GM23338 (cell line): ENCODE results near the gene PDGFRB. TPM values are rescaled to one million over a fixed set of nuclear protein-coding genes. Genes with fewer than 3 reads are reported as not detected.

Experiments used
- ATAC-seq: fragments of 200-7000 bp; cut with Tn5 transposase; 3 replicates; pipeline ENCODE4 v1.9.1; 2020
- DNase-seq: peaks from one replicate; pipeline ENCODE4 v3.0.0-alpha.2; 2015; ENCODE audit warnings: low spot score
- H2AFZ ChIP-seq: fragments of 200-600 bp; sonication (generic); 2 replicates; pipeline ENCODE4 v1.8.0; 2016; ENCODE audit warnings: antibody characterized with exemption, mild to moderate bottlenecking, moderate library complexity
- H3F3A ChIP-seq: fragments of 200-600 bp; sonication (generic); replicated peaks from 2 replicates; pipeline ENCODE4 v1.8.0; 2017; ENCODE audit warnings: antibody characterized with exemption, mixed run types, low read depth
- H3K27ac ChIP-seq: fragments of 200-600 bp; sonication (generic); 2 replicates; pipeline ENCODE4 v1.6.1; 2016; ENCODE audit warnings: low read depth
- H3K27me3 ChIP-seq: fragments of 200-600 bp; sonication (generic); 2 replicates; pipeline ENCODE4 v1.8.0; 2016; ENCODE audit warnings: mild to moderate bottlenecking, mixed run types, moderate library complexity; ENCODE audit not compliant: insufficient read depth
- H3K36me3 ChIP-seq: fragments of 200-600 bp; sonication (generic); 2 replicates; pipeline ENCODE4 v1.8.0; 2016; ENCODE audit warnings: mild to moderate bottlenecking; ENCODE audit not compliant: insufficient read depth
- H3K4me1 ChIP-seq: fragments of 200-600 bp; sonication (generic); 2 replicates; pipeline ENCODE4 v1.8.0; 2016; ENCODE audit warnings: mild to moderate bottlenecking, moderate library complexity; ENCODE audit not compliant: insufficient read depth
- H3K4me2 ChIP-seq: fragments of 200-600 bp; sonication (generic); 2 replicates; pipeline ENCODE4 v1.7.1; 2017; ENCODE audit warnings: mixed run types
- H3K4me3 ChIP-seq: fragments of 200-600 bp; sonication (generic); 2 replicates; pipeline ENCODE4 v1.6.1; 2016; ENCODE audit warnings: mixed run types
- H3K79me2 ChIP-seq: fragments of 200-600 bp; sonication (generic); replicated peaks from 2 replicates; pipeline ENCODE4 v1.8.0; 2017; ENCODE audit warnings: mild to moderate bottlenecking; ENCODE audit not compliant: insufficient read depth
- H3K9me2 ChIP-seq: fragments of 200-600 bp; sonication (generic); 2 replicates; pipeline ENCODE4 v1.8.0; 2017; ENCODE audit not compliant: insufficient read depth
- H4K20me1 ChIP-seq: fragments of 200-600 bp; sonication (generic); replicated peaks from 2 replicates; pipeline ENCODE4 v1.8.0; 2017; ENCODE audit warnings: mild to moderate bottlenecking; ENCODE audit not compliant: insufficient read depth
- H3K27ac Mint-ChIP-seq: 2 replicates; pipeline ENCODE4 v1.8.0; 2020; ENCODE audit warnings: inconsistent platforms, mild to moderate bottlenecking, moderate library complexity, mixed read lengths
- H3K27me3 Mint-ChIP-seq: 3 replicates; pipeline ENCODE4 v1.8.0; 2022; ENCODE audit warnings: low read depth, mild to moderate bottlenecking, moderate library complexity, mixed read lengths, inconsistent platforms; ENCODE audit not compliant: insufficient read depth, poor library complexity
- H3K36me3 Mint-ChIP-seq: 3 replicates; pipeline ENCODE4 v1.8.0; 2021; ENCODE audit warnings: low read depth, mild to moderate bottlenecking, inconsistent platforms, moderate library complexity, mixed read lengths
- H3K4me1 Mint-ChIP-seq: 3 replicates; pipeline ENCODE4 v1.8.0; 2020; ENCODE audit warnings: mild to moderate bottlenecking, inconsistent platforms, mixed read lengths
- H3K4me3 Mint-ChIP-seq: 3 replicates; pipeline ENCODE4 v1.8.0; 2021; ENCODE audit warnings: moderate library complexity, mild to moderate bottlenecking, inconsistent platforms, mixed read lengths
- H3K9me3 Mint-ChIP-seq: 3 replicates; pipeline ENCODE4 v1.8.0; 2020; ENCODE audit warnings: moderate library complexity, mild to moderate bottlenecking, inconsistent platforms, mixed read lengths
- CREB1 ChIP-seq: fragments of 250-450 bp; sonication (Bioruptor Pico); IDR thresholded peaks from 2 replicates; pipeline ENCODE4 v1.5.0; 2020; ENCODE audit warnings: low read depth, mild to moderate bottlenecking, moderate library complexity
- CTCF ChIP-seq, 2 experiments: fragments of 200-600 bp in 1 of 2; sonication (generic) in 1 of 2; conservative IDR thresholded peaks; 2 replicates each; pipeline versions ENCODE4 v1.5.1 to v1.6.1; 2016 to 2017; ENCODE audit warnings: antibody characterized with exemption in 2 of 2, low read depth in 2 of 2, mild to moderate bottlenecking in 2 of 2, moderate library complexity in 1 of 2
- EZH2 ChIP-seq: fragments of 200-600 bp; sonication (generic); IDR thresholded peaks from one replicate; pipeline ENCODE4 v1.8.0; 2017; ENCODE audit warnings: antibody characterized with exemption, mild to moderate bottlenecking, low read depth; ENCODE audit not compliant: unreplicated experiment
- EZH2phosphoT487 ChIP-seq: fragments of 200-600 bp; sonication (generic); IDR thresholded peaks from one replicate; pipeline ENCODE4 v1.8.1; 2018; ENCODE audit warnings: antibody characterized with exemption; ENCODE audit not compliant: unreplicated experiment
- POLR2AphosphoS5 ChIP-seq: IDR thresholded peaks from 2 replicates; pipeline ENCODE4 v1.6.1; 2016; ENCODE audit warnings: antibody characterized with exemption, low read depth
- STAT1 ChIP-seq: IDR thresholded peaks from one replicate; pipeline ENCODE4 v1.6.1; 2016; ENCODE audit warnings: antibody characterized with exemption; ENCODE audit not compliant: unreplicated experiment
- ZNF331 ChIP-seq: fragments of 250-450 bp; sonication (Bioruptor Pico); IDR thresholded peaks from 2 replicates; pipeline ENCODE4 v1.5.0; 2020; ENCODE audit warnings: low read depth, mild to moderate bottlenecking, moderate library complexity
- ZNF462 ChIP-seq: fragments of 250-450 bp; sonication (Bioruptor Pico); IDR thresholded peaks from 2 replicates; pipeline ENCODE4 v1.5.0; 2020; ENCODE audit warnings: mild to moderate bottlenecking, moderate library complexity
- polyA plus RNA-seq: library from polyadenylated mRNA; unstranded; fragments of >200 nt; fragmentation: Nextera tagmentation; extraction: Ambion mirVana; gene quantifications from 2 replicates; pipeline ENCODE4 v1.2.1, GENCODE V29; 2016
- total RNA-seq: library from RNA; depleted of rRNA; stranded (reverse); fragments of >200 nt; shearing (Covaris generic); gene quantifications from 2 replicates; pipeline ENCODE4 v1.2.3, GENCODE V29; 2014

The PDGFRB gene
- total and polyA plus RNA-seq, 2 experiments from 2014 or later = 4.5 to 11.3 TPM

GRCh38 chr5:150133581-150134197 is 22.0 kb downstream of the PDGFRB start:
- Mint-ChIP-seq H3K4me1 (peaks cover 46% of the 10 kb centered on the region), H3K27ac (no peak overlapping the region), H3K9me3 (no peaks in the 10 kb centered on the region), H3K36me3 (no peaks in the 10 kb centered on the region; the same call in 2 of the 3 replicates), H3K4me3 (no peak overlapping the region), H3K27me3 (peaks cover 29% of the 10 kb centered on the region)
- no peaks in the 10 kb centered on the region for H3K36me3 ChIP-seq
- H3K4me1 ChIP-seq = peaks cover 31% of the 10 kb centered on the region
- no peaks in the 10 kb centered on the region for H4K20me1 ChIP-seq
- no peak overlapping the region for H2AFZ ChIP-seq
- no peak for ATAC-seq
- no peaks in the 10 kb centered on the region for H3K79me2 ChIP-seq
- TF ChIP-seq STAT1 (no peak), CTCF (conservative IDR thresholded peaks at IDR 0.05; ENCODE audit: low read depth in 2 of 2) (no peak), CREB1 (CRISPR knock-in tag) (no peak), EZH2phosphoT487 (no peak), ZNF331 (CRISPR knock-in tag) (no peak)
- no peaks in the 10 kb centered on the region for H3F3A ChIP-seq
- H3K9me2 ChIP-seq = no peaks in the 10 kb centered on the region
- H3K27me3 ChIP-seq = no peaks in the 10 kb centered on the region
- DNase-seq = no peak
- H3K4me3 ChIP-seq = no peak overlapping the region
- no peak overlapping the region for H3K4me2 ChIP-seq
- H3K27ac ChIP-seq = no peak overlapping the region

- no peaks in the 10 kb centered on the region for H3K9me3 Mint-ChIP-seq
- TF ChIP-seq POLR2AphosphoS5 = no peak
- TF ChIP-seq STAT1 = no peak
- no peaks in the 10 kb centered on the region; the same call in 2 of the 3 replicates for H3K36me3 Mint-ChIP-seq
- ATAC-seq (no peak), DNase-seq (no peak)
- Histone ChIP-seq H3K27ac (no peak overlapping the region), H3K36me3 (no peaks in the 10 kb centered on the region), H4K20me1 (no peaks in the 10 kb centered on the region), H3K4me2 (no peak overlapping the region), H3K27me3 (no peaks in the 10 kb centered on the region), H2AFZ (no peak overlapping the region), H3F3A (no peaks in the 10 kb centered on the region), H3K4me1 (peaks cover 22% of the 10 kb centered on the region), H3K9me2 (no peaks in the 10 kb centered on the region), H3K79me2 (no peaks in the 10 kb centered on the region), H3K4me3 (no peak overlapping the region)
- no peak overlapping the region for H3K27ac Mint-ChIP-seq
- peaks cover 37% of the 10 kb centered on the region for H3K4me1 Mint-ChIP-seq
- H3K27me3 Mint-ChIP-seq = peaks cover 23% of the 10 kb centered on the region
- no peak overlapping the region for H3K4me3 Mint-ChIP-seq
These were observed 22.9 kb downstream of the PDGFRB start for GRCh38 chr5:150132740-150133139.

GRCh38 chr5:150131978-150132694 is 23.5 kb downstream of the PDGFRB start:
- H3K4me3 Mint-ChIP-seq = no peak overlapping the region
- Histone ChIP-seq H3K4me3 (no peak overlapping the region), H3F3A (no peaks in the 10 kb centered on the region), H3K79me2 (no peaks in the 10 kb centered on the region), H3K36me3 (no peaks in the 10 kb centered on the region), H4K20me1 (no peaks in the 10 kb centered on the region), H3K9me2 (no peaks in the 10 kb centered on the region), H3K4me1 (peaks cover 16% of the 10 kb centered on the region), H3K27me3 (no peaks in the 10 kb centered on the region), H2AFZ (no peak overlapping the region), H3K27ac (no peak overlapping the region), H3K4me2 (no peak overlapping the region)
- ATAC-seq (no peak), DNase-seq (no peak)
- no peaks in the 10 kb centered on the region; the same call in 2 of the 3 replicates for H3K36me3 Mint-ChIP-seq
- H3K9me3 Mint-ChIP-seq = no peaks in the 10 kb centered on the region
- no peak overlapping the region for H3K27ac Mint-ChIP-seq
- H3K4me1 Mint-ChIP-seq = peaks cover 30% of the 10 kb centered on the region
- peaks cover 23% of the 10 kb centered on the region for H3K27me3 Mint-ChIP-seq
- TF ChIP-seq EZH2 (no peak), ZNF331 (CRISPR knock-in tag) (no peak), ZNF462 (CRISPR knock-in tag) (no peak)
